OCI-LY7 (cell line): Measurements from ENCODE around the gene CFAP298.

Experiments
- EZH2phosphoT487 ChIP-seq: fragments of 200-600 bp; sonication (generic); IDR thresholded peaks from 2 replicates; pipeline ENCODE4 v1.6.1; 2018; ENCODE audit warnings: low read depth, borderline replicate concordance, mild to moderate bottlenecking, mixed run types, antibody characterized with exemption, low read length, moderate library complexity, mixed read lengths
- TF ChIP-seq, protein P1 (sequence below): fragments of 200-600 bp; sonication (generic); conservative IDR thresholded peaks from 2 replicates; pipeline ENCODE4 v1.5.1; 2014; ENCODE audit warnings: mild to moderate bottlenecking, antibody characterized with exemption, low read length, moderate library complexity, mixed read lengths

DNA sequence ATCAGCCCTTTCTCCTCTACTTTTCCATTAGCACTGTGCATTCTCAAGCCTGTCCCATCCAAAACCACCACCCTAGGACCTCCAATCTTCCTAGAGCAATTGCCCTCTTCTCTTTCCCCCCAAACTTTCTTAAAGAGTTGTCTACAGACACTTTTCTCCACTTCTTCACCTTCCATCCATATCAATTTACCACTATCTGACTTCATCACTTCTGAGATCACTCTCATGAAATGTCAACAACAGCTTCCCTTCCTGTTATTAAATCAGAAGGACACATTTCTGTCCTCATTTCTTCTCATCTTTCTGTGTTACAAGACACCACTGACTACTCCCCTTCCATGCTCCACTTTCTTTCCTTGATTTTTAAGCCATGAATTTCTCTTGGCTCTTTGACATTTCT is 36.0 kb upstream of the CFAP298 start:
- TF ChIP-seq, protein P1, sequence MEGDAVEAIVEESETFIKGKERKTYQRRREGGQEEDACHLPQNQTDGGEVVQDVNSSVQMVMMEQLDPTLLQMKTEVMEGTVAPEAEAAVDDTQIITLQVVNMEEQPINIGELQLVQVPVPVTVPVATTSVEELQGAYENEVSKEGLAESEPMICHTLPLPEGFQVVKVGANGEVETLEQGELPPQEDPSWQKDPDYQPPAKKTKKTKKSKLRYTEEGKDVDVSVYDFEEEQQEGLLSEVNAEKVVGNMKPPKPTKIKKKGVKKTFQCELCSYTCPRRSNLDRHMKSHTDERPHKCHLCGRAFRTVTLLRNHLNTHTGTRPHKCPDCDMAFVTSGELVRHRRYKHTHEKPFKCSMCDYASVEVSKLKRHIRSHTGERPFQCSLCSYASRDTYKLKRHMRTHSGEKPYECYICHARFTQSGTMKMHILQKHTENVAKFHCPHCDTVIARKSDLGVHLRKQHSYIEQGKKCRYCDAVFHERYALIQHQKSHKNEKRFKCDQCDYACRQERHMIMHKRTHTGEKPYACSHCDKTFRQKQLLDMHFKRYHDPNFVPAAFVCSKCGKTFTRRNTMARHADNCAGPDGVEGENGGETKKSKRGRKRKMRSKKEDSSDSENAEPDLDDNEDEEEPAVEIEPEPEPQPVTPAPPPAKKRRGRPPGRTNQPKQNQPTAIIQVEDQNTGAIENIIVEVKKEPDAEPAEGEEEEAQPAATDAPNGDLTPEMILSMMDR = no peak
- no peak for TF ChIP-seq EZH2phosphoT487
